SK-N-SH treated with all-trans-retinoic acid at 6 μM for 48 hours (cell line): ENCODE data around the gene MFF.

Experiments
- ATAC-seq: fragments of 200-7000 bp; cut with Tn5 transposase; 3 replicates; pipeline ENCODE4 v1.9.1; 2020; ENCODE audit warnings: mild to moderate bottlenecking, moderate library complexity
- ARNTL ChIP-seq: fragments of 450-650 bp; formaldehyde crosslinking; IDR thresholded peaks from 2 replicates; pipeline ENCODE4 v1.5.0; 2020; ENCODE audit warnings: low read depth, mild to moderate bottlenecking, moderate library complexity, borderline replicate concordance
- BACH2 ChIP-seq: fragments of 250-450 bp; sonication (Bioruptor Pico); IDR thresholded peaks from 2 replicates; pipeline ENCODE4 v1.9.0; 2021; ENCODE audit warnings: mild to moderate bottlenecking, borderline replicate concordance
- CREB5 ChIP-seq: fragments of 250-450 bp; sonication (Bioruptor Pico); IDR thresholded peaks from 2 replicates; pipeline ENCODE4 v1.5.1; 2020; ENCODE audit warnings: low read depth, mild to moderate bottlenecking, moderate library complexity
- CSDC2 ChIP-seq: fragments of 250-450 bp; sonication (Bioruptor Pico); IDR thresholded peaks from 2 replicates; pipeline ENCODE4 v1.5.0; 2020; ENCODE audit warnings: mild to moderate bottlenecking, moderate library complexity
- CSRNP3 ChIP-seq: fragments of 250-450 bp; sonication (Bioruptor Pico); IDR thresholded peaks from 2 replicates; pipeline ENCODE4 v1.5.1; 2021; ENCODE audit warnings: mild to moderate bottlenecking, moderate library complexity
- ESRRG ChIP-seq: fragments of 250-450 bp; sonication (Bioruptor Pico); IDR thresholded peaks from 2 replicates; pipeline ENCODE4 v1.6.1; 2021; ENCODE audit warnings: mild to moderate bottlenecking
- GLIS3 ChIP-seq: fragments of 250-450 bp; sonication (Bioruptor Pico); IDR thresholded peaks from 2 replicates; pipeline ENCODE4 v1.5.0; 2020; ENCODE audit warnings: mild to moderate bottlenecking, moderate library complexity
- ISL1 ChIP-seq: fragments of 250-450 bp; sonication (Bioruptor Pico); IDR thresholded peaks from 2 replicates; pipeline ENCODE4 v2.1.2; 2022; ENCODE audit warnings: mild to moderate bottlenecking, moderate library complexity
- OSR1 ChIP-seq: fragments of 250-450 bp; sonication (Bioruptor Pico); IDR thresholded peaks from 2 replicates; pipeline ENCODE4 v1.8.0; 2022; ENCODE audit warnings: moderate library complexity, mild to moderate bottlenecking, inconsistent platforms
- PPARA ChIP-seq: fragments of 250-450 bp; sonication (Bioruptor Pico); IDR thresholded peaks from 2 replicates; pipeline ENCODE4 v1.5.0; 2020; ENCODE audit warnings: mild to moderate bottlenecking, borderline replicate concordance
- RARB ChIP-seq: fragments of 250-450 bp; sonication (Bioruptor Pico); IDR thresholded peaks from 2 replicates; pipeline ENCODE4 v1.8.0; 2021; ENCODE audit warnings: mild to moderate bottlenecking, moderate library complexity
- SNAI2 ChIP-seq: fragments of 250-450 bp; sonication (Bioruptor Pico); IDR thresholded peaks from 2 replicates; pipeline ENCODE4 v1.5.0; 2020; ENCODE audit warnings: mild to moderate bottlenecking, moderate library complexity
- TCF4 ChIP-seq: fragments of 250-450 bp; sonication (Bioruptor Pico); IDR thresholded peaks from 2 replicates; pipeline ENCODE4 v1.8.0; 2021; ENCODE audit warnings: mild to moderate bottlenecking, moderate library complexity, borderline replicate concordance
- TOX ChIP-seq: fragments of 250-450 bp; sonication (Bioruptor Pico); IDR thresholded peaks from 2 replicates; pipeline ENCODE4 v1.8.0; 2021; ENCODE audit warnings: mild to moderate bottlenecking, moderate library complexity, borderline replicate concordance
- TSHZ2 ChIP-seq: fragments of 250-450 bp; sonication (Bioruptor Pico); IDR thresholded peaks from 2 replicates; pipeline ENCODE4 v1.5.0; 2020; ENCODE audit warnings: mild to moderate bottlenecking, moderate library complexity
- ZC3H10 ChIP-seq: fragments of 250-450 bp; sonication (Bioruptor Pico); IDR thresholded peaks from 2 replicates; pipeline ENCODE4 v1.5.1; 2021; ENCODE audit warnings: mild to moderate bottlenecking, moderate library complexity
- ZFP3 ChIP-seq: fragments of 250-450 bp; sonication (Bioruptor Pico); IDR thresholded peaks from 2 replicates; pipeline ENCODE4 v1.5.0; 2020; ENCODE audit warnings: mild to moderate bottlenecking, moderate library complexity
- ZNF565 ChIP-seq: fragments of 450-650 bp; formaldehyde crosslinking; conservative IDR thresholded peaks from 2 replicates; pipeline ENCODE4 v1.5.0; 2020; ENCODE audit warnings: low read depth, mild to moderate bottlenecking, moderate library complexity
- ZNF70 ChIP-seq: fragments of 450-650 bp; formaldehyde crosslinking; IDR thresholded peaks from 2 replicates; pipeline ENCODE4 v1.5.0; 2020; ENCODE audit warnings: mild to moderate bottlenecking, moderate library complexity
- ZNF8 ChIP-seq: fragments of 450-650 bp; formaldehyde crosslinking; IDR thresholded peaks from 2 replicates; pipeline ENCODE4 v1.5.0; 2020; ENCODE audit warnings: mild to moderate bottlenecking, moderate library complexity
- TF ChIP-seq, protein P1 (sequence below): fragments of 250-450 bp; sonication (Bioruptor Pico); IDR thresholded peaks from 2 replicates; pipeline ENCODE4 v1.8.0; 2021; ENCODE audit warnings: low read depth, mild to moderate bottlenecking, moderate library complexity, borderline replicate concordance
- TF ChIP-seq, protein P2 (sequence below): fragments of 250-450 bp; sonication (Bioruptor Pico); IDR thresholded peaks from 2 replicates; pipeline ENCODE4 v1.8.0; 2020; ENCODE audit warnings: mild to moderate bottlenecking, moderate library complexity, borderline replicate concordance

Gene MFF

GRCh38 chr2:227312579-227312978, 12.5 kb upstream of the MFF start:
- no peak for ATAC-seq
- TF ChIP-seq PPARA (no peak), ZNF70 (no peak), ZNF565 (CRISPR knock-in tag) (no peak), SNAI2 (CRISPR knock-in tag) (no peak), OSR1 (CRISPR knock-in tag) (no peak), BACH2 (CRISPR knock-in tag) (no peak), ARNTL (CRISPR knock-in tag) (no peak), ZNF8 (no peak), ZFP3 (no peak), RARB (no peak), GLIS3 (CRISPR knock-in tag) (no peak), CREB5 (CRISPR knock-in tag) (no peak), TSHZ2 (no peak), ISL1 (CRISPR knock-in tag) (no peak), CSDC2 (CRISPR knock-in tag) (no peak), TOX (no peak), TCF4 (CRISPR knock-in tag) (no peak)
- TF ChIP-seq, protein P1, sequence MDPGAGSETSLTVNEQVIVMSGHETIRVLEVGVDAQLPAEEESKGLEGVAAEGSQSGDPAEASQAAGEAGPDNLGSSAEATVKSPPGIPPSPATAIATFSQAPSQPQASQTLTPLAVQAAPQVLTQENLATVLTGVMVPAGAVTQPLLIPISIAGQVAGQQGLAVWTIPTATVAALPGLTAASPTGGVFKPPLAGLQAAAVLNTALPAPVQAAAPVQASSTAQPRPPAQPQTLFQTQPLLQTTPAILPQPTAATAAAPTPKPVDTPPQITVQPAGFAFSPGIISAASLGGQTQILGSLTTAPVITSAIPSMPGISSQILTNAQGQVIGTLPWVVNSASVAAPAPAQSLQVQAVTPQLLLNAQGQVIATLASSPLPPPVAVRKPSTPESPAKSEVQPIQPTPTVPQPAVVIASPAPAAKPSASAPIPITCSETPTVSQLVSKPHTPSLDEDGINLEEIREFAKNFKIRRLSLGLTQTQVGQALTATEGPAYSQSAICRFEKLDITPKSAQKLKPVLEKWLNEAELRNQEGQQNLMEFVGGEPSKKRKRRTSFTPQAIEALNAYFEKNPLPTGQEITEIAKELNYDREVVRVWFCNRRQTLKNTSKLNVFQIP (CRISPR knock-in tag), result no peak

- no peak for ATAC-seq
- no peak for TF ChIP-seq ESRRG (CRISPR knock-in tag)
- no peak for TF ChIP-seq ZFP3
- TF ChIP-seq ZC3H10 (CRISPR knock-in tag), result no peak
- TF ChIP-seq, all 23 proteins: peak for 0
Measured at GRCh38 chr2:227313310-227313709, 11.7 kb upstream of the MFF start.

- no peak for ATAC-seq
- no peak for TF ChIP-seq ZFP3
- no peak for TF ChIP-seq TOX
- TF ChIP-seq CSDC2 (CRISPR knock-in tag), result no peak
- no peak for TF ChIP-seq TCF4 (CRISPR knock-in tag)
- no peak for TF ChIP-seq CSRNP3 (CRISPR knock-in tag)
- TF ChIP-seq ZNF565 (CRISPR knock-in tag), result no peak
- TF ChIP-seq CREB5 (CRISPR knock-in tag), result no peak
- TF ChIP-seq ZNF8, result no peak
- no peak for TF ChIP-seq OSR1 (CRISPR knock-in tag)
- TF ChIP-seq GLIS3 (CRISPR knock-in tag), result no peak
- TF ChIP-seq, protein P2, sequence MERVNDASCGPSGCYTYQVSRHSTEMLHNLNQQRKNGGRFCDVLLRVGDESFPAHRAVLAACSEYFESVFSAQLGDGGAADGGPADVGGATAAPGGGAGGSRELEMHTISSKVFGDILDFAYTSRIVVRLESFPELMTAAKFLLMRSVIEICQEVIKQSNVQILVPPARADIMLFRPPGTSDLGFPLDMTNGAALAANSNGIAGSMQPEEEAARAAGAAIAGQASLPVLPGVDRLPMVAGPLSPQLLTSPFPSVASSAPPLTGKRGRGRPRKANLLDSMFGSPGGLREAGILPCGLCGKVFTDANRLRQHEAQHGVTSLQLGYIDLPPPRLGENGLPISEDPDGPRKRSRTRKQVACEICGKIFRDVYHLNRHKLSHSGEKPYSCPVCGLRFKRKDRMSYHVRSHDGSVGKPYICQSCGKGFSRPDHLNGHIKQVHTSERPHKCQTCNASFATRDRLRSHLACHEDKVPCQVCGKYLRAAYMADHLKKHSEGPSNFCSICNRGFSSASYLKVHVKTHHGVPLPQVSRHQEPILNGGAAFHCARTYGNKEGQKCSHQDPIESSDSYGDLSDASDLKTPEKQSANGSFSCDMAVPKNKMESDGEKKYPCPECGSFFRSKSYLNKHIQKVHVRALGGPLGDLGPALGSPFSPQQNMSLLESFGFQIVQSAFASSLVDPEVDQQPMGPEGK (CRISPR knock-in tag), result no peak
- no peak for TF ChIP-seq ESRRG (CRISPR knock-in tag)
- no peak for TF ChIP-seq RARB
- no peak for TF ChIP-seq SNAI2 (CRISPR knock-in tag)
- TF ChIP-seq ZNF70, result no peak
- no peak for TF ChIP-seq BACH2 (CRISPR knock-in tag)
- TF ChIP-seq ZC3H10 (CRISPR knock-in tag), result no peak
- no peak for TF ChIP-seq TSHZ2
Measured at GRCh38 chr2:227317834-227318233, 7.2 kb upstream of the MFF start.
